HepG2 (cell line): Measurements from ENCODE around the gene UTP3. TPM values are rescaled to one million over a fixed set of nuclear protein-coding genes. Genes with fewer than 3 reads are reported as not detected.

ENCODE experiments used
- ATAC-seq: fragments of 200-7000 bp; cut with Tn5 transposase; 3 replicates; pipeline ENCODE4 v1.9.1; 2020; ENCODE audit warnings: mild to moderate bottlenecking, moderate library complexity
- BruUV-seq: library from RNA; stranded (reverse); fragments of 400-500 nt; replicated peaks from 2 replicates; lab custom pipeline; 2021; lab: Mats Ljungman, UMichigan
- CTCF ChIA-PET: fragments of 300-600 bp; formaldehyde crosslinking; extraction: SDS; loops from one replicate; lab custom pipeline; 2021; ENCODE audit warnings: low total read pairs, inconsistent platforms, low intra/inter-chr PET ratio; lab: Yijun Ruan, JAX
- POLR2A ChIA-PET: fragments of 350-600 bp; sonication (Branson Sonifier 250); formaldehyde crosslinking; loops from one replicate; lab custom pipeline; 2020; ENCODE audit warnings: antibody characterized with exemption, inconsistent platforms; lab: Yijun Ruan, JAX
- DNase-seq: peaks from one replicate; pipeline ENCODE4 v3.0.0-alpha.2; 2015; ENCODE audit warnings: low spot score
- FAIRE-seq: peaks from 3 replicates; lab custom pipeline; 2011; peaks lifted over from hg19 to GRCh38; lab: Jason Lieb, UNC
- H2AFZ ChIP-seq: one replicate; pipeline ENCODE4 v1.6.1; 2011; ENCODE audit warnings: low read length, inconsistent platforms
- H3K27ac ChIP-seq: fragments of 300-600 bp; 3 replicates; pipeline ENCODE4 v1.8.0; 2011; ENCODE audit warnings: mixed run types, mild to moderate bottlenecking, mixed read lengths, low read length, inconsistent platforms; ENCODE audit not compliant: insufficient read depth; ENCODE audit errors: extremely low read length
- H3K27me3 ChIP-seq, 2 experiments: fragments of 200-600 bp in 1 of 2; 2 replicates in 1 of 2; 3 replicates in 1 of 2; pipeline versions ENCODE4 v1.6.0 to v1.8.0; 2011; ENCODE audit warnings: low read length in 2 of 2, mild to moderate bottlenecking in 2 of 2, moderate library complexity in 2 of 2, inconsistent platforms in 1 of 2; ENCODE audit not compliant: insufficient read depth in 2 of 2, control insufficient read depth in 1 of 2
- H3K36me3 ChIP-seq, 2 experiments: fragments of 200-600 bp in 1 of 2; replicated peaks in 1 of 2; 2 replicates in 1 of 2; 3 replicates in 1 of 2; pipeline versions ENCODE4 v1.5.1 to v1.8.0; 2011; ENCODE audit warnings: low read length in 2 of 2, inconsistent platforms in 1 of 2; ENCODE audit not compliant: insufficient read depth in 2 of 2, control insufficient read depth in 1 of 2
- H3K4me1 ChIP-seq: 2 replicates; pipeline ENCODE4 v1.5.1; 2012; ENCODE audit warnings: low read length, inconsistent platforms; ENCODE audit not compliant: insufficient read depth
- H3K4me2 ChIP-seq: 2 replicates; pipeline ENCODE4 v1.6.0; 2011; ENCODE audit warnings: low read depth, low read length, inconsistent platforms
- H3K4me3 ChIP-seq, 3 experiments: fragments of 200-600 bp in 1 of 3; sonication (generic), shearing (Covaris generic) in 1 of 3; replicated peaks in 1 of 3; 2 replicates each; pipeline ENCODE4 v1.5.1; 2011 to 2016; ENCODE audit warnings: low read length in 3 of 3, inconsistent platforms in 2 of 3, low read depth in 2 of 3, mild to moderate bottlenecking in 2 of 3, control low read depth in 1 of 3, mixed read lengths in 1 of 3; ENCODE audit not compliant: insufficient read depth in 1 of 3
- H3K79me2 ChIP-seq: one replicate; pipeline ENCODE4 v1.6.1; 2011; ENCODE audit warnings: low read length, inconsistent platforms; ENCODE audit not compliant: insufficient read depth
- H3K9ac ChIP-seq: 2 replicates; pipeline ENCODE4 v1.6.0; 2011; ENCODE audit warnings: mild to moderate bottlenecking, low read depth, low read length, inconsistent platforms; ENCODE audit not compliant: insufficient read depth
- H3K9me3 ChIP-seq: 2 replicates; pipeline ENCODE4 v1.5.1; 2012; ENCODE audit warnings: mild to moderate bottlenecking, low read length
- H4K20me1 ChIP-seq: 2 replicates; pipeline ENCODE4 v1.6.0; 2011; ENCODE audit warnings: inconsistent platforms, mild to moderate bottlenecking, low read length, moderate library complexity; ENCODE audit not compliant: insufficient read depth
- BRCA1 ChIP-seq: sonication (generic); formaldehyde crosslinking; IDR thresholded peaks from 2 replicates; pipeline ENCODE4 v1.4.0; 2020; ENCODE audit warnings: missing genetic modification reagents
- EEA1 ChIP-seq: sonication (generic); formaldehyde crosslinking; IDR thresholded peaks from 2 replicates; pipeline ENCODE4 v1.5.1; 2020; ENCODE audit warnings: mild to moderate bottlenecking, missing genetic modification reagents, borderline replicate concordance
- HNRNPH1 ChIP-seq: fragments of 200-400 bp; formaldehyde crosslinking; optimal IDR thresholded peaks from 2 replicates; pipeline ENCODE3; 2017; ENCODE audit warnings: mild to moderate bottlenecking, low read depth, low read length
- KLF15 ChIP-seq: sonication (generic); formaldehyde crosslinking; IDR thresholded peaks from 2 replicates; pipeline ENCODE4 v1.8.1; 2023; ENCODE audit warnings: borderline replicate concordance, mild to moderate bottlenecking, inconsistent platforms, missing genetic modification reagents, mixed read lengths
- RERE ChIP-seq: IDR thresholded peaks from 2 replicates; pipeline ENCODE4 v1.6.1; 2016; ENCODE audit warnings: low read depth, missing genetic modification reagents, missing compliant biosample characterization
- SAFB2 ChIP-seq: sonication (generic); formaldehyde crosslinking; IDR thresholded peaks from 2 replicates; pipeline ENCODE4 v1.5.1; 2020; ENCODE audit warnings: missing genetic modification reagents, low read depth, mild to moderate bottlenecking, borderline replicate concordance
- SIN3A ChIP-seq: IDR thresholded peaks from 2 replicates; pipeline ENCODE4 v1.6.1; 2011; ENCODE audit warnings: low read depth, mild to moderate bottlenecking, control low read depth, low read length, borderline replicate concordance
- SRY ChIP-seq: sonication (generic); formaldehyde crosslinking; IDR thresholded peaks from 2 replicates; pipeline ENCODE4 v1.8.0; 2022; ENCODE audit warnings: mild to moderate bottlenecking, missing genetic modification reagents
- TARDBP ChIP-seq: sonication (generic); formaldehyde crosslinking; IDR thresholded peaks from 2 replicates; pipeline ENCODE4 v1.8.0; 2022; ENCODE audit warnings: mild to moderate bottlenecking, missing genetic modification reagents
- TCF7L2 ChIP-seq: IDR thresholded peaks from 2 replicates; pipeline ENCODE4 v1.6.1; 2011; ENCODE audit warnings: mild to moderate bottlenecking, low read depth, low read length, moderate library complexity
- TEAD3 ChIP-seq: optimal IDR thresholded peaks from 2 replicates; pipeline ENCODE3; 2016; ENCODE audit warnings: borderline replicate concordance
- ZNF263 ChIP-seq: sonication (generic); formaldehyde crosslinking; IDR thresholded peaks from 2 replicates; pipeline ENCODE4 v1.4.0; 2020; ENCODE audit warnings: missing genetic modification reagents
- ZNF629 ChIP-seq: sonication (generic); formaldehyde crosslinking; conservative IDR thresholded peaks from 2 replicates; pipeline ENCODE4 v1.5.0; 2020; ENCODE audit warnings: missing genetic modification reagents
- ZNF749 ChIP-seq: sonication (generic); formaldehyde crosslinking; IDR thresholded peaks from 2 replicates; pipeline ENCODE4 v1.8.0; 2022; ENCODE audit warnings: mild to moderate bottlenecking, missing genetic modification reagents, moderate library complexity, borderline replicate concordance
- ZSCAN31 ChIP-seq: sonication (generic); formaldehyde crosslinking; IDR thresholded peaks from 2 replicates; pipeline ENCODE4 v1.5.0; 2020; ENCODE audit warnings: low read depth, mild to moderate bottlenecking, missing genetic modification reagents
- WGBS: methylation state at CpG from one replicate; pipeline ENCODE4 v1.1.6; 2017; ENCODE audit warnings: low lambda C conversion rate; 5-methylcytosine and 5-hydroxymethylcytosine counted together
- in situ Hi-C: cut with HindIII; loops from 2 replicates; pipeline ENCODE4 v1.10.0; 2017; ENCODE audit warnings: low pct_unique_long_range_greater_than_20kb; ENCODE audit not compliant: extremely low pct_ligation_motif_present
- intact Hi-C: fragments of 100-400 bp; cut with micrococcal nuclease; formaldehyde crosslinking; loops from one replicate; pipeline ENCODE4 v1.10.0; 2022; ENCODE audit not compliant: unreplicated experiment
- polyA plus RNA-seq, 8 experiments: library from polyadenylated mRNA; depleted of rRNA in 3 of 8; stranded (reverse) in 7 of 8; unstranded in 1 of 8; fragments of >200 nt; fragmentation: Illumina TruSeq in 4 of 8; extraction: Trizol in 4 of 8; gene quantifications; 2 replicates each; pipeline versions ENCODE4 v1.2.1 to v1.2.3, GENCODE V29; 2011 to 2016; ENCODE audit warnings: low read depth in 4 of 8, missing spikeins in 1 of 8, mixed read lengths in 1 of 8; ENCODE audit not compliant: insufficient read depth in 1 of 8
- total RNA-seq, 5 experiments: library from RNA; depleted of rRNA; stranded (reverse); fragments of >200 nt; fragmentation: Illumina TruSeq; extraction: Trizol; gene quantifications; 2 replicates each; pipeline ENCODE4 v1.2.3, GENCODE V29; 2016; ENCODE audit warnings: low read depth in 1 of 5
- TF ChIP-seq, protein P1 (sequence below): sonication (generic); formaldehyde crosslinking; IDR thresholded peaks from 2 replicates; pipeline ENCODE4 v1.5.1; 2020; ENCODE audit warnings: mild to moderate bottlenecking, moderate library complexity, missing genetic modification reagents
- TF ChIP-seq, protein P2 (sequence below): sonication (generic); formaldehyde crosslinking; conservative IDR thresholded peaks from 2 replicates; pipeline ENCODE4 v1.5.0; 2020; ENCODE audit warnings: missing genetic modification reagents

Gene UTP3
- total and polyA plus RNA-seq, 2 of the 13 experiments (the other 11 are each of a cell fraction or from before 2014, with no cell fraction given), result 6.9 to 19.5 TPM

DNA sequence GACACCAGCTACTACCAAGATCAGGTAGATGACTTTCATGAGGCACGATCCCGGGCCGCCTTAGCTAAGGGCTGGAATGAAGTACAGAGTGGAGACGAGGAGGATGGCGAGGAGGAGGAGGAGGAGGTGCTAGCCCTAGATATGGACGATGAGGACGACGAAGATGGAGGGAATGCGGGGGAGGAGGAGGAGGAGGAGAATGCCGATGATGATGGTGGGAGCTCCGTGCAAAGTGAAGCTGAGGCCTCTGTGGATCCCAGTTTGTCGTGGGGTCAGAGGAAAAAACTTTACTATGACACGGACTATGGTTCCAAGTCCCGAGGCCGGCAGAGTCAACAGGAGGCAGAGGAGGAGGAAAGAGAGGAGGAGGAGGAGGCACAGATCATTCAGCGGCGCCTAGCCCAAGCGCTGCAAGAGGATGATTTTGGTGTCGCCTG, 481 bp downstream of the UTP3 start:
- ChIA-PET POLR2A (interaction anchor here (0.8 to 6.8 kb wide), 2 partner anchors 11 to 15 kb away, joined by 3 to 75 read pairs; no protein-coding TSS in a partner anchor), CTCF (interaction anchor here (1.6 kb wide), 1 partner anchor 37 kb away, joined by 8 read pairs; no protein-coding TSS in a partner anchor)
- Histone ChIP-seq H2AFZ (no peak overlapping the region), H3K4me1 (peaks cover 25% of the 10 kb centered on the region), H3K79me2 (peaks cover 29% of the 10 kb centered on the region), H4K20me1 (no peaks in the 10 kb centered on the region), H3K4me2 (peak overlapping the region; percentile 82), H3K27ac (peak overlapping the region; percentile 86), H3K27me3 (no peaks in the 10 kb centered on the region; a peak in 1 of 5 replicates), H3K9ac (peak overlapping the region; percentile 83), H3K4me3 (peak overlapping the region; percentile 83 to 94 (median 86)), H3K36me3 (no peaks in the 10 kb centered on the region), H3K9me3 (no peaks in the 10 kb centered on the region)
- intact Hi-C loops (loop anchor here (1.0 to 10.0 kb wide), 5 partner anchors 15 to 216 kb away; partner anchors contain the start of gene MOB1B), in situ Hi-C loops (no loop called here)
- no peak for FAIRE-seq
- under 1% methylated on average over 19 of the region's 19 CpGs for WGBS
- no TSS peak for BruUV-seq
- ATAC-seq, result peak; percentile 13
- DNase-seq, result no peak
- no peak for TF ChIP-seq SRY (CRISPR knock-in tag)
- TF ChIP-seq RERE (CRISPR knock-in tag), result no peak
- TF ChIP-seq, protein P1, sequence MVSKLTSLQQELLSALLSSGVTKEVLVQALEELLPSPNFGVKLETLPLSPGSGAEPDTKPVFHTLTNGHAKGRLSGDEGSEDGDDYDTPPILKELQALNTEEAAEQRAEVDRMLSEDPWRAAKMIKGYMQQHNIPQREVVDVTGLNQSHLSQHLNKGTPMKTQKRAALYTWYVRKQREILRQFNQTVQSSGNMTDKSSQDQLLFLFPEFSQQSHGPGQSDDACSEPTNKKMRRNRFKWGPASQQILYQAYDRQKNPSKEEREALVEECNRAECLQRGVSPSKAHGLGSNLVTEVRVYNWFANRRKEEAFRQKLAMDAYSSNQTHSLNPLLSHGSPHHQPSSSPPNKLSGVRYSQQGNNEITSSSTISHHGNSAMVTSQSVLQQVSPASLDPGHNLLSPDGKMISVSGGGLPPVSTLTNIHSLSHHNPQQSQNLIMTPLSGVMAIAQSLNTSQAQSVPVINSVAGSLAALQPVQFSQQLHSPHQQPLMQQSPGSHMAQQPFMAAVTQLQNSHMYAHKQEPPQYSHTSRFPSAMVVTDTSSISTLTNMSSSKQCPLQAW, result no peak
- peak; percentile 83 for TF ChIP-seq ZNF263 (CRISPR knock-in tag)
- TF ChIP-seq EEA1, result 0 out of 2 replicates have a peak, but pooled peaks have one; percentile 19
- TF ChIP-seq TEAD3 (CRISPR knock-in tag), result no peak
- no peak for TF ChIP-seq SAFB2
- TF ChIP-seq ZNF629, result no peak
- TF ChIP-seq, protein P2, sequence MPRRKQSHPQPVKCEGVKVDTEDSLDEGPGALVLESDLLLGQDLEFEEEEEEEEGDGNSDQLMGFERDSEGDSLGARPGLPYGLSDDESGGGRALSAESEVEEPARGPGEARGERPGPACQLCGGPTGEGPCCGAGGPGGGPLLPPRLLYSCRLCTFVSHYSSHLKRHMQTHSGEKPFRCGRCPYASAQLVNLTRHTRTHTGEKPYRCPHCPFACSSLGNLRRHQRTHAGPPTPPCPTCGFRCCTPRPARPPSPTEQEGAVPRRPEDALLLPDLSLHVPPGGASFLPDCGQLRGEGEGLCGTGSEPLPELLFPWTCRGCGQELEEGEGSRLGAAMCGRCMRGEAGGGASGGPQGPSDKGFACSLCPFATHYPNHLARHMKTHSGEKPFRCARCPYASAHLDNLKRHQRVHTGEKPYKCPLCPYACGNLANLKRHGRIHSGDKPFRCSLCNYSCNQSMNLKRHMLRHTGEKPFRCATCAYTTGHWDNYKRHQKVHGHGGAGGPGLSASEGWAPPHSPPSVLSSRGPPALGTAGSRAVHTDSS (CRISPR knock-in tag), result no peak
- 0 out of 2 replicates have a peak, but pooled peaks have one; percentile 27 for TF ChIP-seq SIN3A
- TF ChIP-seq TARDBP (CRISPR knock-in tag), result no peak
- TF ChIP-seq BRCA1 (CRISPR knock-in tag), result no peak
- TF ChIP-seq ZNF749 (CRISPR knock-in tag), result no peak
- no peak for TF ChIP-seq ZSCAN31 (CRISPR knock-in tag)
- no peak for TF ChIP-seq HNRNPH1
- TF ChIP-seq TCF7L2, result no peak
- no peak for TF ChIP-seq KLF15
